GM19351 (cell line): ENCODE measurements around the gene HSPB7.
"Not testable (repeated sequence)": the region's sequence is repeated elsewhere in the genome, so short reads cannot be mapped to it uniquely, and the experiment has no call there.

Experiments used
- ATAC-seq: cut with Tn5 transposase; IDR thresholded peaks from one replicate; pipeline ENCODE4 v1.9.1; 2021; ENCODE audit warnings: mild to moderate bottlenecking, moderate library complexity; ENCODE audit not compliant: unreplicated experiment

HSPB7 gene

DNA sequence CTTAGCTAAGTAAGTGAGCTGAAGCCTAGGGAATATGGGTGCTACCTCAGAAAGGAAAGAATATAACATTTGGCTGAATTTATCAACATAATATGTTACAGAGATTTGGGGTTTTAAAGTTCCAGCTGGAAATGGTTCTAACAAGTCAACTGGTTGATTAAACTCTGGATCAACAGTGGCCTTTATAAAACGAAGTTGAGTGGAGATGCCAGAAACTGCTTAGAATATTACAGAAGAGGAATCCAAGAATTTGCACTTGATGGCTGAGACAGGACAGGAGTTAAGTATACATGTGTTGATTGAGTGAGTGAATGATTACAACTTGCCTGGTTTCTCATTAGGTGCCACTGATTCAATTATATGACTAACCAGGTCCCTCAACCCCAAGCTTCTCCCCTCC lies 34.6 kb downstream of the HSPB7 start:
- ATAC-seq = no peak

DNA sequence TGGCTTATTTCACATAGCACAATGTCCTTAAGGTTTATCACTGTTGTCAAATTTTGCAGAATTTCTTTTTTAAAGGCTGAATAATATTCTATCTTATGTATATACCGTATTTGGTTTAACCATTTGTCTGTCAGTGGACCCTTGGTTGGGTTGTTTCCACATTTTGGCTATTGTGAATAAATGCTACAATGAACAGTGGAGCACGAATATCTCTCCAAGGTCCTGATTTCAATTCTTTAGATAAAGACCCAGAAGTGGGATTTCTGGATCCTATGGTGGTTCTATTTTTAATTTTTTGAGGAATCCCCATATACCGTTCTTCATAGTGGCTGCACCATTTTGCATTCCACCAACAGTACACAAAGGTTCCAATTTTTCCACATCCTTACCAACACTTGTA lies 36.2 kb downstream of the HSPB7 start:
- no peak for ATAC-seq

DNA sequence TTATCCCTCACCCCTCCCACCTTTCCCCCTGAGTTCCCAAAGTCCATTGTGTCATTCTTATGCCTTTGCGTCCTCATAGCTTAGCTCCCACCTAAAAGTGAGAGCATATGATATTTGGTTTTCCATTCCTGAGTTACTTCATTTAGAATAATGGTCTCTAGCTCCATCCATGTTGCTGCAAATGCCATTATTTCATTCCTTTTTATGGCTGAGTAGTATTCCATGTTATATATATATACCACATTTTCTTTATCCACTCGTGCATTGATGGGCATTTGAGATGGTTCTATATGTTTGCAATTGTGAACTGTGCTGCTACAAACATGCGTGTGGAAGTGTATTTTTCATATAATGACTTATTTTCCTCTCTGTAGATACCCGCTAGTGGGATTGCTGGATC lies 39.9 kb downstream of the HSPB7 start:
- not testable (repeated sequence) for ATAC-seq

DNA sequence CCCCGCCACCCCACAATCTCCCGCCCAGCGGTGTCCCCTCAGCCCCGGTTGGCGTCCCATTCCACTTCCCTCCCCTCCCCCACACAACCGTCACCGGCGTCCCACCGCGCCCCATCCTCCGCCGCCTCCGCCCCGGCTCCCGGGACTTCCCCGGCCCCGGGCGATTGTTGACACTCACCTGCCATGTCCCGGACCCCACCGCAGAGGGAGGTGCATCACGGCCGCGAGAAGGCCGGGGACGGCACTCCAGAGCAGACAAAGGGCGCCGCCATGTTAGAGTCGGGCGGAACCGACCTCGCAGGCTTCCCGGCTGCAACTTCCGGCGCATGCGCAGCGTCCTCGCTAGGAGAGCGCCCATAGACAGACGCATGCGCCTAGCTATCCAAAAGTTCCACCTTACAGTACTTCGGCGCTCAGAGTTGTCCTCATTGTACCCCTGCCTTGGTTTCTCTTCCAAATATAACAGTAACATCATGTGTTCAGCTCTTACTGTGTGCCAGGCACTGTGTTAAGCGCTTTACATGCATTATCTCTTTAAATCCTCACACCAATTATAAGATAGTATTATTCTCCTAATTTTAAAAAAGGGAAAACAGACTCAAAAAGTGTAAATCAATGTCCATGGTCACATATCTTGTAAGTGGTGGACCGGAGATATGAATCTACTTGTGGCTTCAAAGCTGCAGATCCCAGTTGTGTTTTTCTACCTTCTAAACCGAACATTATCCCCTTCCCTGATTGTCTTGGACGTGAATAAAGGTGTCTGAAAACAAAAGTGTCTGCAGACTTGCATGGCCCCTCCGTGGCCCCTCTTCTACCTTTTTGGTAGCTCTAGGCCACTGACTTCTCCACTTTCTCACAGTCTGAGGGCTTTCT lies 41.8 kb downstream of the HSPB7 start, which contains the start of gene ZBTB17:
Gene ZBTB17 (minus strand): TSS at position 297 of the 876 bp plus-strand sequence. CDS start 27,606 bp downstream, outside the sequence.
- ATAC-seq = peak; percentile 74

DNA sequence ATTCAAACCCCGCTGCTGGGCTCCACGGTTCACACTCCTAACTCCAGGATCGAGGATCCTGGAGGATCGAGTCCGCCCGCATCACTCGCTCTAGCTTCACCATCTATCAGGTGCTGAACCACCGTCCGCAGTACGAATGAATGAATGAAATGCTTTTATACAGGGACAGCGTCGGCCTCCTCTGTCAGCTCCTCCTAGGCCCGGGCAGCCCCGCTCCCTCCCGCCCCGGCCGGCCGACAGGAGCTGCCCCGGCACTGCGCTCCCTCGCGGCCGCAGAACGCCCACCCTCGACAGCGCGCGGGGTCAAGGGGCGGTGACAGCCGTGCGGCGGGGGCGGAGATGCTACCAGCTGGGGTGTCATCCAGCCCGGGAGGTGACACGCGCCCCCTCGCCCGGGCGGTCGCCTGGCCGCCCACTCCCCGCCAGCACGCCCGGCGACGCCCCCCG lies 42.5 kb downstream of the HSPB7 start:
- peak; percentile 56 for ATAC-seq

DNA sequence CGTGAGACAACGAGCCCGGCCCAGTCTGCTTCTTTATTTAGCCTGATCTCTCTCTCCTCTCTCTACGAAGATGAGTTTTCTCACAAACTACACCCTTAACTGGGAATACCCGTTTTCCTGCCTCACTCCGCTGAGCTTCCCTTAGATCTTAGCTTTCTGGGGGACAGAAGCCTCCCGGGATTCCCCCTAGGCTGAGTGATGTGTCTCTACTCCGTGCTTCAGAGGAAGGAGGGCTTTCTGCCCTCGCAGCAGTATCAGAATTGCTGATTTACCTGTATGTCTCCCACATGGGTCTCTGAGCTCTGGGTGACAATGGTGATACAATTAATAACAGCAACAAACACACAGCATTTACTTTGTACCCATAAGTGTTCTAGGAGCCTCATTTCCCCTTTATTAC lies 43.0 kb downstream of the HSPB7 start:
- ATAC-seq = no peak

DNA sequence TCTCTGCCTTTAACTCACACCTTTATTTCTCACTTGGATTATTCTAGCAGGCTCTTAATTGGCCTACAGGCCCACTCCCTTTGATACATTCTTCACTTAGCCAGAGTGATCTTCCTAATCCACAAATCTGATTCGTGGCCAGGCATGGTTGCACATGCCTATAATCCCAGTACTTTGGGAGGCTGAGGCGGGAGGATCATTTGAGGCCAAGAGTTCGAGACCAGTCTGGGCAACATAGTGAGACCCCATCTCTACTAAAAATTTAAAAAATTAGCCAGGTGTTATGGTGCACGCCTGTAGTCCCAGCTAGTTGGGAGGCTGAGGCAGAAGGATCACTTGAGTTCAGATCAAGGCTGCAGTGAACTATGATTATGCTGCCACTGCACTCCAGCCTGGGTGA lies 44.1 kb downstream of the HSPB7 start:
- no peak for ATAC-seq

DNA sequence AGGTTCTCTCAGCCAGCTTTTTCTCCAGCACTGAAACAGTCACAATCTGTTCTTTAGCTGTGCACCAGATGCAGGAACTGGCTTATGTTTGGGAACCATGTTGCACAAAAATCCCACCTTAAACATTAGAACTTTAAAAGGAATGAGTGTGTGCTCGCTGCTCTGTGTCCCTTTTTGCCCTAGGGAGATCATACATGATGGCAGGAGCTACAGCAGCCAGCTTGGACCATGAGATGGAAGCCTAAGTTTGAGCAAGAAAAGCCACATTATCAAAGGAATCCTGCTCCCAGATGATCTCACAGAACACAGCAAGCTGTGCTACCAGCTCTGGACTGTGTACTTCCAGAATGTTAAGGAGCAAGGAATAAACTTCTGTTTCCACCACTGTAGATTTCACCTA lies 45.4 kb downstream of the HSPB7 start:
- no peak for ATAC-seq

DNA sequence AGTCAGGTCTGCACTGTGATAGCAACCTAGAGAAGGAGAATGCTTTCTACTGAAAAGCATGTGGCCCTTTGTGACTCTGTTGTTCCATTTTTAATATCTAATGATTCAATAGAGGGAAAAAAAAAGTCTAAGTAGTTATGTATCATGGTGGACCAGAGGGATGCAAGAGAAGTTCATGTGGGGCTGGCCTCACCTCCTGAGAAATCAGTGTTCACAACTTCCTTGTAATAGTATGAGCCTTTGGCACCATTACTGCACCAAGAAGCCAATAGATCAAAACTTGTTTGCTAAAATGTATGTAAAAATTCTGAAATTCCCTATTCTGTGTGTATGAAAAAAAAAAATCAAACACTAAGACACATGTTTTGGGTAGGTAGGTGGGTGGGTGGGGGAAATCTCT lies 46.9 kb downstream of the HSPB7 start:
- no peak for ATAC-seq

DNA sequence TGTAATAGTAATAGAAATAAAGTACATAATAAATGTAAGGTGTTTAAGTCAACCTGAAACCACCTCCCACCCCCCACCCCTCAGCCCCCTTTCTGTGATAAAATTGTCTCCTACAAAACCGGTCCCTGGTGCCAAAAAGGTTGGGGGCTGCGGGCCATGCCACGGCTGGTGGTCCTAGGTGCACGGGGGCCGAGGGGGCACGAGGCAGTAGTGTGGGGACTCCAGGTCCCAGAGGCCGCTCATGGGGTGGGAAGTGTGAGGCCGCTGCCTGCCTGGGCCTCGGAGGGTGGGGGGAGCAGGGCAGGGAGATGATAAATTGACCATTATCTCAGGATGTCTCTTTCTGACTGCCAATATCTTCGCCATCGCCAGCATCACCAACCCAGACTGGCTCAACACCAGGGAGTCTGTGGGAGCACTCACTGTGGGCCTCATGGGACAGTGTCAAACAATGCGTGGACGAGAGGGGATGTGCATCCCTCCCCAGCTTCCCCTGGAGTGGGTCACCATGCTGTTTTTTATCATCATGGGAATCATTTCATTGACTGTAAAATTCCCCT lies 48.4 kb downstream of the HSPB7 start:
- no peak for ATAC-seq

DNA sequence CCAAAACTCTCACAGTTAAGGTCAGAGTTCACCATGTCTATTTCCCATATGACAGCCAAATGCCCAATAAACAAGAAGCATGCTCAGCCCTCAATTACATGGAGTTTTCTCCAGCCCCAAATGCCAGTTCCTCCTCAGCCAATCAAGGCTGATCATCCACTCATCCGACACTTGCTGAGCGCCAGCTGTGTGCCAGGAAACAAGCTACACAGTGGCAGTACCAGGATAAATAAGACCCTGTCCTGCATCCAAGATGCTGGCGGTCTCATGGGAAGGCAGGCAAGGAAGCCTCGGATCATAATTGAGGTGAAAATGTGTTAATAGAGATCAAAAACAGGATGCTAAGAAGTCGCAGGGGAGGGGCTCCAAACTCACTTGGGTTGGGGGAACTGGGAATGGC lies 49.7 kb downstream of the HSPB7 start:
- no peak for ATAC-seq

DNA sequence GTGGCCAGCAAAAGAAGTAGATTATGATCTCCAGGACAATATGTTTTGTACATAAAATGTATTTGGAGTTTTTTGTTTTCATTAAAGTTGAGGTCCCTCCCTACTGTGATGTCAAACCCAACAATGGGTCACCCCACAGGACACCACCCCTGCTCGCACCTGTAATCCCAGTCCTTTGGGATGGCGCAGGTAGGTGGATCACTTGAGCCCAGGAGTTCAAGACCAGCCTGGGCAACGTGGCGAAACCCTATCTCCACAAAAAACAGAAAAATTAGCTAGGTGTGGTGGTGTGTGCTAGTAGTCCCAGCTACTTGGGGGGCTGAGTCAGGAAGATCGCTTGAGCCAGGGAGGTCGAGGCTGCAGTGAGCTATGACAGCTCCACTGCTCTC lies 50.9 kb downstream of the HSPB7 start:
- no peak for ATAC-seq

DNA sequence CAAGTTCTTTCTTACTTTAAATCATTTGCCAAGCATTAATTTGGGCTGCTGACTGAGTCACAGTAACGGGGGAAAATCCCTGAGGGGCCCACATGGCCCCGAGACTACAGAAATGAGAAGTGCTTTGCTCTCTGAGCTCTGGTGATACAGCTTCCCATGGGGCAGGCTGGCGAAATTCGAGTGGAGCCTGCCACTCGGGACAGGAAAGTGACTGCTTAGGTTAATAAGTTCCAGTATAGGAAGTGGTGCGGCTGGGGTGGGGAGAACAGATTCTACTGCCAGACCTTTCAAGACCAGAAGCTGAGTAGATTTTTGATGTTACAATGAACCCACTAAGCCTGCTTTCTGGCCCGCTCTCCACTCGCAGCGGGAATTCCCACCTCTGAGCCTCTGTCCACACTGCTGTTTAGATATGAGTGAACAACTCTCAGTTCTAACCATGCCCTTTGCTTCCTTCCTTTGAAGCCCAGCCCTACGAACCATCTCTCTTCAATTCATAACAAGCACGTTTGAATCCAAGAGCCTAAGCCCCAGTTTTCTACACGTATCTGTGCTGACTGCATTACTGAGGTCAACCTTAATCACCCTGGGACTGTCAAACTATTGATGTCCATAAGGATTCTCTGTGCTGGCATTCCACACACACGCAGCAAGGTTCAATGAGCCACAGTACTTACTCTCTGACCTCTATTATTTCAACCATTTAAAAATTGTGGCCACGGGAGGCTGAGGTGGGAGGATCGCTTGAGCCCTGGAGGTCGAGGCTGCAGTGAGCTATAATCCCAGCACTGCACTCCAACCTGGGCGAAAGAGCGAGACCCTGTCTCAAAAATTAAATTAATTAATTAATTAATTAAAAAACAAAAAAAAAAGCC lies 51.5 kb downstream of the HSPB7 start:
- ATAC-seq = peak; percentile 67

DNA sequence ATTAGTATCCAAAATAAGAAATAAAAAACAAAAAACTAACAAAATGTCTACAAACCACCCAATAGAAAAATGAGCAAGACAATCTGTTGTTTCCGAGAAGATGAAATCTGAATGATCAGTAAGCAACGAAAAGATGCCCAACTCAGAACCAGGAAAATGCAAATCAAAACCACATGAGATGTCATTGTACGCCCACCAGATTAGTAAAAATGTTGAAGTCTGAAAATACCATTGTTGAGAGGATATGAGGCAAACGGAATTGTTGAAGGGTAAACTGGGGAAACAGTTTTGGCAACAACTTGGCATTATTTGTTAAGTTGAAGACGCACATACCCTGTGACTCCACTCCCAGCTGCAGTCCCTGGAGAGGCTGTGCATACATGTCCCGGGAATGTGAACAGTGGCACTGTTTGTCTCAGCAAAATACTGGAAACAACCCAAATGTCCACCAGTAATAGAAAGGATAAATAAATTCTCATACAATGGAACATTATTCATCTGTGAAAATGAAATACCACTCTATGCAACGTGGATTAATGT lies 52.5 kb downstream of the HSPB7 start:
- ATAC-seq = no peak
